SK-N-MC (cell line): Measurements from ENCODE around the gene GASK1B.
A peak's percentile ranks its signal among the peaks of the same experiment; 100 is the strongest.

ENCODE experiments used
- DNase-seq: peaks from one replicate; pipeline ENCODE4 v3.0.0-alpha.2; 2011; ENCODE audit warnings: low read depth, low spot score
- H3K27ac ChIP-seq: fragments of 200-600 bp; sonication (generic); 2 replicates; pipeline ENCODE4 v1.5.1; 2016; ENCODE audit warnings: mixed run types
- H3K36me3 ChIP-seq: fragments of 200-600 bp; sonication (generic); 2 replicates; pipeline ENCODE4 v1.6.1; 2017; ENCODE audit warnings: antibody characterized with exemption, low read length, mixed read lengths; ENCODE audit not compliant: insufficient read depth
- H3K4me3 ChIP-seq: fragments of 200-600 bp; sonication (generic); 2 replicates; pipeline ENCODE4 v1.5.1; 2016
- H3K9ac ChIP-seq: fragments of 200-600 bp; sonication (generic); 2 replicates; pipeline ENCODE4 v1.8.0; 2017; ENCODE audit warnings: mixed run types, mixed read lengths; ENCODE audit not compliant: insufficient read length
- H3K9me3 ChIP-seq: fragments of 200-600 bp; sonication (generic); 2 replicates; pipeline ENCODE4 v1.6.1; 2017; ENCODE audit warnings: low read depth, mild to moderate bottlenecking, antibody characterized with exemption, low read length, moderate library complexity, mixed read lengths
- EZH2 ChIP-seq: fragments of 200-600 bp; sonication (generic); IDR thresholded peaks from one replicate; pipeline ENCODE4 v1.6.1; 2017; ENCODE audit warnings: antibody characterized with exemption
- FOXP2 ChIP-seq: optimal IDR thresholded peaks from 2 replicates; pipeline ENCODE3; 2011; ENCODE audit warnings: mild to moderate bottlenecking, moderate library complexity; ENCODE audit not compliant: insufficient read depth; ENCODE audit errors: extremely low read length, control extremely low read depth
- POLR2AphosphoS5 ChIP-seq: IDR thresholded peaks from 2 replicates; pipeline ENCODE4 v1.6.1; 2012; ENCODE audit warnings: mild to moderate bottlenecking, low read depth, low read length, borderline replicate concordance

GASK1B gene

DNA sequence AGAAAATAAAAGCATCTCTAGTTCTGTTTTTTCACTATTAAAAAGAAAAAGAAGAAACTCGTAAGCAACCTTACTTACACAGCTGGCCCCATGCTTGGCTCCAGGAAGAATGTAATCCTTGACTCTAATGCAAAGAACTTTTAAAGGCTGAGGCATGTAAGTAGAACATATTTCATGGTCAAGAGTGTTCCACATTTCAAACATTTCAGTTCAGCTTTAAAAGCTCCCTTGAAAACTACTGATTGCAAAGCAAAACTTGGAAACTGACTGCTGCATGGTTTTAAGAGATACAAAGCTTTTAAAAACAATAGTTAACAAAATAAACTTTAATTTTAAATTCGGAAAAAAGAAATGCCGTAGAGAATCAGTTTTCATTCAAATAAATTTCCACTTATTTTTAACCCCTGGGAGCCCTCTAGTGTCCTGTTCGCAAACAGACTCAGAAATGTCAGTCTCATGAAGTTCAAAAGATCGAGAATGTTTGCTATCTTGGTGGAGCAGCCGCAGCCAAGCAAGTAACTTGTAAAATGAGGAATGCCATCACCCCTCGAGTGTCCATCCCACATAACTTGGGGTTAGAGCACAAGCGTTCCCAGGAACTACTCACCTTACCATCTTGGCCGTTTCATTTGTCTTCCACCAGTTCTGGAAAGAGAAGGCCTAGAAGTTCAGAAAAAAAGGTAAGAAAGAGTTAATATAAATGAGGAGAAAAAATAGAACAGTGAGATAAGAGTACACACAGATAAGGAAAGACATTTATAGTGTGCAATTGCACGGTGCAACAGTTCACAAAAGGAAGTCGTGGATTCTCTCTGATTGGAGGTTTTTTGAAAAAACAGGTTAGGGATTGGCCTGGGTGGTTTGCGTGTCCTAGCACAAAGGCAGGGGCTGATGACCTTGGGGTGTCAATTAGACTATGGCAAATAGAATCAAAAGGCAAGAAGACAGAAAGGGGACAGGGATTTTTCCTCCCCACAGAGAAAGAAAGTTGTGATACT, at the start of gene GASK1B:
GASK1B (minus strand) TSS at position 765 of the 998 bp plus-strand sequence. CDS start 1,650 bp downstream, outside the sequence.
- DNase-seq, result peak; percentile 65
- Histone ChIP-seq H3K9ac (peak within 1 kb of the TSS; percentile 69), H3K9me3 (no peaks in the 10 kb centered on the region), H3K4me3 (peak within 1 kb of the TSS; percentile 77), H3K36me3 (no peaks in the 10 kb centered on the region), H3K27ac (peak within 1 kb of the TSS; percentile 55)
- TF ChIP-seq FOXP2 (no peak), EZH2 (no peak), POLR2AphosphoS5 (no peak)

DNA sequence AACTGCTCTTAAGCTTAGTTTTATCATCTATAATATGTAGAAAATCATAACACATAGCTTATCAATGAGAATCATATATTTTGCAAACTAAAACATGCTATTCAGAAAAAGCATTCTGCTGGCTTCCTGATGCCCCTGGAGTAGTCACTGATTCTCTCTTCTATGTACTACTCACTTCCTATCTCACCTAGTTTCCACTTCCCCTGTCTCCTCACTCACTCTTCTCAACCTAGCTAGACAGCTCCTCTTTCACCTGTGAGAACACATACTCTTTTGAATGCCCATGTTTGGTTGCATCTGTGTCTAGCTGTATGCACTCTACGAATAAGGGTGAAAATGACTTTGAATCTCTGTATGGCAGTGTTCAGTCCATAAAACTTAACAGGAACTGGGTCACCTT, 46.8 kb upstream of the GASK1B start:
- no peak overlapping the region for H3K4me3 ChIP-seq
- no peaks in the 10 kb centered on the region for H3K36me3 ChIP-seq
- no peak for TF ChIP-seq POLR2AphosphoS5
- no peak for TF ChIP-seq EZH2
- no peak for TF ChIP-seq FOXP2
- no peak overlapping the region for H3K9ac ChIP-seq
- H3K27ac ChIP-seq, result no peak overlapping the region
- no peaks in the 10 kb centered on the region for H3K9me3 ChIP-seq
- no peak for DNase-seq

DNA sequence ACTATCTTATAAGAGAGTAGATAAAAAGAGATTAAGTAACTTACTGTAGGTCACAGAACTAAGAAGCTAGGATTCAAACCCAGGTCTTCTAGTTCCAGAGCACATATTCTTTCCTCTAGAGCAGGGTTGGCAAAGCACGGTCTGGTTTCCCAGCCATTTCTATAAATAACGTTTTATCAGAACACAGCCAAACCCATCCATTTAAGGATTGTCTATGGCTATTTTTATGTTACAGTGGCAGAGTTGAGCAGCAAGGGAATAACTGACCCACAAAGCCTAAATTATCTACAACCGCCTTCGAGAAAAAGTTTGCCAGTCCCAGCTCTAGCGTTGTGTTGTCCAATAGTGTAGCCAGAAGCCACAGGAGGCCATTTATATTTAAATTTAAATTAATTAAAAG, 44.9 kb upstream of the GASK1B start:
- H3K4me3 ChIP-seq, result no peak overlapping the region
- DNase-seq, result no peak
- H3K27ac ChIP-seq, result no peak overlapping the region
- H3K9me3 ChIP-seq, result no peaks in the 10 kb centered on the region
- no peak for TF ChIP-seq FOXP2
- no peak for TF ChIP-seq EZH2
- no peak for TF ChIP-seq POLR2AphosphoS5
- no peaks in the 10 kb centered on the region for H3K36me3 ChIP-seq
- H3K9ac ChIP-seq, result no peak overlapping the region

DNA sequence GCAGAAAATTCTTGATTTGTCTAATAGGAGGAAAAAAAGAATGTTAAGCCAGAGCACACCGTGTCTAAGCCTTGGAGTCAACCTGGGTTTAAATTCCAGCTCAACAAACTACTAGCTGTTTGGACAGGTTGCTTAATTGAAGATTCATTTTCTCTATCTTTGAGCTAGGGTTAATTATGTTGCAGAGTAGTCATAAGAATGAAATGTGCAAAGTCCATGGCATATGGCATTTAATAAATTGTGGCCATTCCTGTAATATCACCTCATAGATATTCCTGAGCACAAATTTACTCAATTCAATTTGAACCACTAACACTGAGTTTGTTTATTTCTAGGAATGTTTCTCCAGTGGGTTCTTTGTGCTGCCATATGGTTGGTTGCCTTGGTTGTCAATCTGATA, 42.0 kb upstream of the GASK1B start:
- Histone ChIP-seq H3K9me3 (no peaks in the 10 kb centered on the region), H3K9ac (no peak overlapping the region), H3K36me3 (no peaks in the 10 kb centered on the region), H3K4me3 (no peak overlapping the region), H3K27ac (no peak overlapping the region)
- no peak for TF ChIP-seq FOXP2
- TF ChIP-seq POLR2AphosphoS5, result no peak
- no peak for TF ChIP-seq EZH2
- no peak for DNase-seq

DNA sequence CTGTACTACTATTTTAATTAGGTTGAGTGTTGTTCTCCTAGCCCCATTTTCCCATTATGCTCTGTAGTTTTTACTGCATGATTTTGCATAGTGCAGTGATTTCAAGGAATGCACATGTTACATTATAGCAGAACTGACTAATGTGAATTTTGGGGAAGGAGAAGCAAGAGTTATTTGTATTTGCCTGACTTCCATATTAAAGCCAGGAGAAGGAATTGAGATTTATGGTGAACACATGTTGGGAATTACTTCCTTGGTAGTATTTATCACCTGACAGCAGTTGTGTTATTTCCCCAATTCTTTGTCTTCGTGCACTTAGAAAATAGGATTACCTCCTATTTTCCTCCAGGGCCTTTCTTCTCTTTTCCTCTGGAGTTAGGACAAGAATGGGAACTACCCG, 40.6 kb upstream of the GASK1B start:
- no peaks in the 10 kb centered on the region for H3K9me3 ChIP-seq
- TF ChIP-seq EZH2 (no peak), POLR2AphosphoS5 (no peak), FOXP2 (no peak)
- H3K36me3 ChIP-seq, result no peaks in the 10 kb centered on the region
- no peak overlapping the region for H3K27ac ChIP-seq
- H3K4me3 ChIP-seq, result no peak overlapping the region
- no peak for DNase-seq
- no peak overlapping the region for H3K9ac ChIP-seq

GRCh38 chr4:158211222-158211621, 38.4 kb upstream of the GASK1B start:
- Histone ChIP-seq H3K9ac (no peak overlapping the region), H3K36me3 (no peaks in the 10 kb centered on the region), H3K4me3 (peak overlapping the region; percentile 83), H3K27ac (no peak overlapping the region), H3K9me3 (no peaks in the 10 kb centered on the region)
- DNase-seq, result no peak
- TF ChIP-seq EZH2 (no peak), FOXP2 (no peak), POLR2AphosphoS5 (no peak)

GRCh38 chr4:158209825-158210807, 37.3 kb upstream of the GASK1B start, which contains the start of gene TMEM144:
Gene TMEM144 (plus strand): TSS chr4:158210486. CDS start chr4:158212668, 2,182 bp downstream.
- DNase-seq, result peak; percentile 37
- Histone ChIP-seq H3K4me3 (peak within 1 kb of the TSS; percentile 83), H3K9ac (peak within 1 kb of the TSS; percentile 73), H3K36me3 (no peaks in the 10 kb centered on the region), H3K27ac (peak within 1 kb of the TSS; percentile 30), H3K9me3 (no peaks in the 10 kb centered on the region)
- TF ChIP-seq EZH2 (no peak), POLR2AphosphoS5 (peak; percentile 42), FOXP2 (no peak)
